ENCODE results near the gene PPP4R2. TPM values are rescaled to one million over a fixed set of nuclear protein-coding genes. Genes with fewer than 3 reads are reported as not detected.

Gene PPP4R2
- total RNA-seq, 5 donors from 2014 or later (not counting 1 experiment from before 2014, with no cell fraction given): 53.3 to 70.6 (median 61.3) TPM

DNA sequence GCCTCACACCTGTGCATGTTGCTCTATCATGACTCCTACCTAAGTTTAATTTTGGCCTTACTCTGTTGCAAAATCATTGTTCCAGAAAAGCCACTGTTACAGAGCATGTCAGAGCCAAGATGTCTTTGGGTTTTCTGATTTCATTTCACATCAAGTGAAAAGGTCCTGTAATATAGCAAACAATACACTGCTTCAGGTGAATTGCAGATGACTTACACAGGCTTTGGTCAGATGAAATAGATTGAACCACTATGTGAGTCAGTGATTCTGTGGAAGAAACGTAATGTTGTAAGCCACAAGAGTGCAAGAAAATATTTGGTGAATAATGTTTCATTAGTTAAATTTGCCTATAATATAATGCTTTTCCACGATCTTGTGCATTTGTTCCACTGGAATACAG lies 87.6 kb downstream of the PPP4R2 start:
- ChIA-PET POLR2A (no interaction called here), CTCF (interaction anchor here in 1 of 2 donors (1.8 kb wide), 1 partner anchor 11 kb away, joined by 4 read pairs; no protein-coding TSS in a partner anchor)
- WGBS (ENCODE audit: insufficient coverage): no CpG with 5 or more reads among the region's 2 CpGs
- no peaks in the 10 kb centered on the region for H3K27me3 Mint-ChIP-seq
- H3K36me3 Mint-ChIP-seq: no peaks in the 10 kb centered on the region
- H3K36me3 ChIP-seq (ENCODE audit: control insufficient read depth in 2 of 2, extremely low read depth in 1 of 2, insufficient read depth in 1 of 2, low read length in 1 of 2): no peaks in the 10 kb centered on the region
- ATAC-seq (replicated peaks in 1 of 4) (no peak), DNase-seq (no peak)
- H3K9me3 Mint-ChIP-seq: no peaks in the 10 kb centered on the region
- H3K27ac Mint-ChIP-seq: no peak overlapping the region
- no peaks in the 10 kb centered on the region for H3K4me1 ChIP-seq (ENCODE audit: control insufficient read depth in 1 of 2, extremely low read depth in 1 of 2, insufficient read depth in 2 of 2, low read length in 2 of 2)
- no peak overlapping the region for H3K4me3 ChIP-seq (ENCODE audit: control insufficient read depth in 1 of 2, extremely low read depth in 1 of 2, low read length in 1 of 2)
- H3K27me3 ChIP-seq (replicated peaks in 1 of 2; ENCODE audit: control insufficient read depth in 2 of 2, extremely low read depth in 1 of 2, insufficient read depth in 2 of 2, low read length in 1 of 2): peaks cover 0 to under 1% of the 10 kb centered on the region in 2 experiments
- H3K9me3 ChIP-seq: no peaks in the 10 kb centered on the region
- H3K4me3 Mint-ChIP-seq: no peak overlapping the region
- H3K27ac ChIP-seq (ENCODE audit: low read length): no peak overlapping the region
- H3K4me1 Mint-ChIP-seq: peaks cover 7 to 9% (median 8%) of the 10 kb centered on the region in 3 donors

GRCh38 chr3:73086071-73086494 lies 89.5 kb downstream of the PPP4R2 start:
- peaks cover 0 to 2% of the 10 kb centered on the region in 2 experiments for H3K27me3 ChIP-seq (replicated peaks in 1 of 2; ENCODE audit: control insufficient read depth in 2 of 2, extremely low read depth in 1 of 2, insufficient read depth in 2 of 2, low read length in 1 of 2)
- POLR2A ChIA-PET: no interaction called here
- no peaks in the 10 kb centered on the region for H3K36me3 ChIP-seq (ENCODE audit: control insufficient read depth in 2 of 2, extremely low read depth in 1 of 2, insufficient read depth in 1 of 2, low read length in 1 of 2)
- DNase-seq: peak in 28 of 35 experiments; percentile 7 to 72 (median 36)
- peak overlapping the region; percentile 9 to 23 for H3K27ac Mint-ChIP-seq
- no peaks in the 10 kb centered on the region for H3K27me3 Mint-ChIP-seq
- H3K4me1 ChIP-seq (ENCODE audit: control insufficient read depth in 1 of 2, extremely low read depth in 1 of 2, insufficient read depth in 2 of 2, low read length in 2 of 2): no peaks in the 10 kb centered on the region
- peak; percentile 57 to 73 (median 66) for ATAC-seq (replicated peaks in 1 of 4)
- no peaks in the 10 kb centered on the region for H3K36me3 Mint-ChIP-seq
- H3K4me1 Mint-ChIP-seq: peaks cover 7 to 9% (median 8%) of the 10 kb centered on the region in 3 donors
- H3K4me3 ChIP-seq (ENCODE audit: control insufficient read depth in 1 of 2, extremely low read depth in 1 of 2, low read length in 1 of 2): peak overlapping the region in 1 of 2 donors; percentile 17
- WGBS (ENCODE audit: insufficient coverage): 0% methylated on average over 3 of the region's 8 CpGs
- H3K9me3 Mint-ChIP-seq: no peaks in the 10 kb centered on the region
- CTCF ChIA-PET: interaction anchor here (0.6 to 2.7 kb wide), 14 partner anchors 9 to 1210 kb away, joined by 3 to 23 read pairs (median 4); partner anchors contain the start of gene SHQ1 (in 1 of the 2)
- no peaks in the 10 kb centered on the region for H3K9me3 ChIP-seq
- H3K27ac ChIP-seq (ENCODE audit: low read length): no peak overlapping the region
- peak overlapping the region in 2 of 3 donors; percentile 26 to 35 for H3K4me3 Mint-ChIP-seq

GRCh38 chr3:73094129-73094528 lies 97.5 kb downstream of the PPP4R2 start:
- Histone ChIP-seq H3K36me3 (ENCODE audit: control insufficient read depth in 2 of 2, extremely low read depth in 1 of 2, insufficient read depth in 1 of 2, low read length in 1 of 2) (no peaks in the 10 kb centered on the region), H3K4me3 (ENCODE audit: control insufficient read depth in 1 of 2, extremely low read depth in 1 of 2, low read length in 1 of 2) (no peak overlapping the region), H3K9me3 (no peaks in the 10 kb centered on the region), H3K4me1 (ENCODE audit: control insufficient read depth in 1 of 2, extremely low read depth in 1 of 2, insufficient read depth in 2 of 2, low read length in 2 of 2) (peaks cover 3 to 5% of the 10 kb centered on the region in 2 experiments), H3K27me3 (replicated peaks in 1 of 2; ENCODE audit: control insufficient read depth in 2 of 2, extremely low read depth in 1 of 2, insufficient read depth in 2 of 2, low read length in 1 of 2) (peaks cover 0 to 23% of the 10 kb centered on the region in 2 experiments), H3K27ac (ENCODE audit: low read length) (no peak overlapping the region)
- DNase-seq: peak in 1 of 35 experiments; percentile 3
- peak in 1 of 4 experiments; percentile 33 for ATAC-seq (replicated peaks in 1 of 4)
- peaks cover 3 to 7% of the 10 kb centered on the region in 2 donors for H3K27me3 Mint-ChIP-seq
- no peaks in the 10 kb centered on the region for H3K36me3 Mint-ChIP-seq
- no peaks in the 10 kb centered on the region for H3K9me3 Mint-ChIP-seq
- 32% methylated on average over 6 of the region's 6 CpGs for WGBS (ENCODE audit: insufficient coverage)
- peak overlapping the region in 1 of 3 donors; percentile 17 for H3K4me3 Mint-ChIP-seq
- ChIA-PET POLR2A (no interaction called here), CTCF (no interaction called here)
- no peak overlapping the region for H3K27ac Mint-ChIP-seq
- H3K4me1 Mint-ChIP-seq: peaks cover 7 to 8% (median 8%) of the 10 kb centered on the region in 3 donors

GRCh38 chr3:73094951-73095350 lies 98.3 kb downstream of the PPP4R2 start:
- ATAC-seq (replicated peaks in 1 of 4) (no peak), DNase-seq (no peak)
- Histone ChIP-seq H3K4me3 (ENCODE audit: control insufficient read depth in 1 of 2, extremely low read depth in 1 of 2, low read length in 1 of 2) (no peak overlapping the region), H3K36me3 (ENCODE audit: control insufficient read depth in 2 of 2, extremely low read depth in 1 of 2, insufficient read depth in 1 of 2, low read length in 1 of 2) (no peaks in the 10 kb centered on the region), H3K4me1 (ENCODE audit: control insufficient read depth in 1 of 2, extremely low read depth in 1 of 2, insufficient read depth in 2 of 2, low read length in 2 of 2) (peaks cover 3 to 5% of the 10 kb centered on the region in 2 experiments), H3K27ac (ENCODE audit: low read length) (no peak overlapping the region), H3K27me3 (replicated peaks in 1 of 2; ENCODE audit: control insufficient read depth in 2 of 2, extremely low read depth in 1 of 2, insufficient read depth in 2 of 2, low read length in 1 of 2) (peaks cover 0 to 21% of the 10 kb centered on the region in 2 experiments), H3K9me3 (no peaks in the 10 kb centered on the region)
- no peak overlapping the region for H3K4me3 Mint-ChIP-seq
- WGBS (ENCODE audit: insufficient coverage): 98% methylated on average over 10 of the region's 12 CpGs
- peaks cover 3 to 7% of the 10 kb centered on the region in 2 donors for H3K27me3 Mint-ChIP-seq
- CTCF ChIA-PET: interaction anchor here (0.6 to 1.3 kb wide), 5 partner anchors 9 to 620 kb away, joined by 3 to 8 read pairs (median 3); no protein-coding TSS in a partner anchor
- H3K27ac Mint-ChIP-seq: no peak overlapping the region
- POLR2A ChIA-PET: no interaction called here
- peaks cover 7 to 8% (median 8%) of the 10 kb centered on the region in 3 donors for H3K4me1 Mint-ChIP-seq
- no peaks in the 10 kb centered on the region for H3K36me3 Mint-ChIP-seq
- no peaks in the 10 kb centered on the region for H3K9me3 Mint-ChIP-seq

- Histone ChIP-seq H3K27me3 (replicated peaks in 1 of 2; ENCODE audit: control insufficient read depth in 2 of 2, extremely low read depth in 1 of 2, insufficient read depth in 2 of 2, low read length in 1 of 2) (peaks cover 0 to 24% of the 10 kb centered on the region in 2 experiments), H3K27ac (ENCODE audit: low read length) (no peak overlapping the region), H3K4me1 (ENCODE audit: control insufficient read depth in 1 of 2, extremely low read depth in 1 of 2, insufficient read depth in 2 of 2, low read length in 2 of 2) (peaks cover 3 to 5% of the 10 kb centered on the region in 2 experiments), H3K9me3 (no peaks in the 10 kb centered on the region), H3K4me3 (ENCODE audit: control insufficient read depth in 1 of 2, extremely low read depth in 1 of 2, low read length in 1 of 2) (no peak overlapping the region), H3K36me3 (ENCODE audit: control insufficient read depth in 2 of 2, extremely low read depth in 1 of 2, insufficient read depth in 1 of 2, low read length in 1 of 2) (no peaks in the 10 kb centered on the region)
- Mint-ChIP-seq H3K9me3 (no peaks in the 10 kb centered on the region), H3K4me1 (peaks cover 7 to 8% (median 8%) of the 10 kb centered on the region in 3 donors), H3K36me3 (no peaks in the 10 kb centered on the region), H3K27ac (no peak overlapping the region), H3K4me3 (no peak overlapping the region), H3K27me3 (peaks cover 3 to 7% of the 10 kb centered on the region in 2 donors)
- CTCF ChIA-PET: interaction anchor here in 1 of 2 donors (1.2 kb wide), 1 partner anchor 430 kb away, joined by 3 read pairs; no protein-coding TSS in a partner anchor
- POLR2A ChIA-PET: no interaction called here
- ATAC-seq (replicated peaks in 1 of 4): no peak
- WGBS (ENCODE audit: insufficient coverage): 84% methylated on average over 2 of the region's 2 CpGs
- DNase-seq: no peak
Measured at GRCh38 chr3:73096169-73096568, 99.6 kb downstream of the PPP4R2 start.

GRCh38 chr3:73098026-73098425 lies 101.4 kb downstream of the PPP4R2 start:
- no CpG with 5 or more reads among the region's 2 CpGs for WGBS (ENCODE audit: insufficient coverage)
- no peak overlapping the region for H3K27ac ChIP-seq (ENCODE audit: low read length)
- no peaks in the 10 kb centered on the region for H3K36me3 ChIP-seq (ENCODE audit: control insufficient read depth in 2 of 2, extremely low read depth in 1 of 2, insufficient read depth in 1 of 2, low read length in 1 of 2)
- H3K27me3 ChIP-seq (replicated peaks in 1 of 2; ENCODE audit: control insufficient read depth in 2 of 2, extremely low read depth in 1 of 2, insufficient read depth in 2 of 2, low read length in 1 of 2): peaks cover 0 to 29% of the 10 kb centered on the region in 2 experiments
- CTCF ChIA-PET: no interaction called here
- H3K4me1 ChIP-seq (ENCODE audit: control insufficient read depth in 1 of 2, extremely low read depth in 1 of 2, insufficient read depth in 2 of 2, low read length in 2 of 2): peaks cover 3 to 5% of the 10 kb centered on the region in 2 experiments
- Mint-ChIP-seq H3K27ac (no peak overlapping the region), H3K27me3 (peaks cover 3 to 7% of the 10 kb centered on the region in 2 donors), H3K4me3 (no peak overlapping the region), H3K9me3 (no peaks in the 10 kb centered on the region), H3K4me1 (peaks cover 7 to 8% (median 8%) of the 10 kb centered on the region in 3 donors), H3K36me3 (no peaks in the 10 kb centered on the region)
- ATAC-seq (replicated peaks in 1 of 4) (no peak), DNase-seq (no peak)
- POLR2A ChIA-PET: no interaction called here
- H3K9me3 ChIP-seq: no peaks in the 10 kb centered on the region
- no peak overlapping the region for H3K4me3 ChIP-seq (ENCODE audit: control insufficient read depth in 1 of 2, extremely low read depth in 1 of 2, low read length in 1 of 2)

Data from T-cell (primary cell).